NT2/D1 (cell line): ENCODE data around the gene NADSYN1.

ENCODE experiments used
- SUZ12 ChIP-seq: IDR thresholded peaks from 2 replicates; pipeline ENCODE4 v1.6.1; 2011; ENCODE audit not compliant: insufficient read length, insufficient read depth; ENCODE audit errors: extremely low read depth
- YY1 ChIP-seq: IDR thresholded peaks from 2 replicates; pipeline ENCODE4 v1.6.1; 2011; ENCODE audit not compliant: insufficient read length, insufficient read depth
- ZNF274 ChIP-seq: IDR thresholded peaks from 2 replicates; pipeline ENCODE4 v1.6.1; 2011; ENCODE audit warnings: mild to moderate bottlenecking, low read depth, low read length

- TF ChIP-seq YY1, result no peak
- TF ChIP-seq SUZ12, result no peak
- TF ChIP-seq ZNF274, result no peak
These were observed 42.5 kb upstream of the NADSYN1 start for GRCh38 chr11:71410363-71410966.
